Common myeloid progenitor, CD34-positive (primary cell): ENCODE results near the gene GET4.

Experiments used
- CTCF ChIA-PET: fragments of 350-600 bp; sonication (Branson Sonifier 250); formaldehyde crosslinking; loops from one replicate; lab custom pipeline; 2021; ENCODE audit warnings: antibody characterized with exemption; lab: Charles Lee
- POLR2A ChIA-PET: fragments of 350-600 bp; sonication (Branson Sonifier 250); formaldehyde crosslinking; loops from one replicate; lab custom pipeline; 2021; ENCODE audit warnings: antibody characterized with exemption; lab: Charles Lee
- DNase-seq, 3 donors: peaks; one replicate each; pipeline versions ENCODE4 v3.0.0 to v3.0.0-alpha.2; 2013
- H3K27ac ChIP-seq, 2 experiments: 1 replicate in 1 of 2; 2 replicates in 1 of 2; pipeline ENCODE4 v1.7.0; 2013; ENCODE audit warnings: inconsistent platforms in 2 of 2, low read length in 2 of 2, mild to moderate bottlenecking in 2 of 2, low read depth in 1 of 2, moderate library complexity in 1 of 2; ENCODE audit not compliant: severe bottlenecking in 2 of 2, insufficient read depth in 1 of 2, poor library complexity in 1 of 2
- H3K27me3 ChIP-seq, 5 experiments: replicated peaks in 2 of 5; 1 replicate in 3 of 5; 2 replicates in 2 of 5; pipeline versions ENCODE4 v1.6.1 to v1.7.0; 2013; ENCODE audit warnings: low read length in 4 of 5, mild to moderate bottlenecking in 2 of 5, moderate library complexity in 2 of 5, inconsistent platforms in 1 of 5; ENCODE audit not compliant: insufficient read depth in 5 of 5, control insufficient read depth in 4 of 5
- H3K36me3 ChIP-seq, 4 experiments: 1 replicate in 2 of 4; 2 replicates in 2 of 4; pipeline versions ENCODE4 v1.6.1 to v1.7.0; 2013; ENCODE audit warnings: low read length in 3 of 4, control low read depth in 1 of 4, mild to moderate bottlenecking in 1 of 4; ENCODE audit not compliant: control insufficient read depth in 4 of 4, insufficient read depth in 4 of 4
- H3K4me1 ChIP-seq, 4 experiments: 1 replicate in 3 of 4; 2 replicates in 1 of 4; pipeline versions ENCODE4 v1.6.1 to v1.7.1; 2013; ENCODE audit warnings: low read length in 3 of 4, mild to moderate bottlenecking in 3 of 4, control low read depth in 1 of 4, inconsistent platforms in 1 of 4, moderate library complexity in 1 of 4; ENCODE audit not compliant: control insufficient read depth in 4 of 4, insufficient read depth in 4 of 4; ENCODE audit errors: control extremely low read depth in 1 of 4
- H3K4me3 ChIP-seq, 7 experiments: 1 replicate in 4 of 7; 2 replicates in 3 of 7; pipeline versions ENCODE4 v1.5.1 to v1.7.0; 2013; ENCODE audit warnings: mild to moderate bottlenecking in 7 of 7, low read length in 6 of 7, moderate library complexity in 6 of 7, inconsistent platforms in 2 of 7, low read depth in 2 of 7, control low read depth in 1 of 7; ENCODE audit not compliant: insufficient read depth in 4 of 7, control insufficient read depth in 1 of 7; ENCODE audit errors: extremely low read depth in 1 of 7
- H3K9me3 ChIP-seq, 5 experiments: 1 replicate in 4 of 5; 2 replicates in 1 of 5; pipeline versions ENCODE4 v1.6.1 to v1.7.1; 2013; ENCODE audit warnings: low read length in 4 of 5, mild to moderate bottlenecking in 2 of 5, inconsistent platforms in 1 of 5, low read depth in 1 of 5, moderate library complexity in 1 of 5; ENCODE audit not compliant: control insufficient read depth in 4 of 5, insufficient read depth in 2 of 5; ENCODE audit errors: control extremely low read depth in 1 of 5
- WGBS: methylation state at CpG from one replicate; pipeline ENCODE4 v1.1.5; 2013; ENCODE audit not compliant: insufficient coverage; 5-methylcytosine and 5-hydroxymethylcytosine counted together

The GET4 gene

DNA sequence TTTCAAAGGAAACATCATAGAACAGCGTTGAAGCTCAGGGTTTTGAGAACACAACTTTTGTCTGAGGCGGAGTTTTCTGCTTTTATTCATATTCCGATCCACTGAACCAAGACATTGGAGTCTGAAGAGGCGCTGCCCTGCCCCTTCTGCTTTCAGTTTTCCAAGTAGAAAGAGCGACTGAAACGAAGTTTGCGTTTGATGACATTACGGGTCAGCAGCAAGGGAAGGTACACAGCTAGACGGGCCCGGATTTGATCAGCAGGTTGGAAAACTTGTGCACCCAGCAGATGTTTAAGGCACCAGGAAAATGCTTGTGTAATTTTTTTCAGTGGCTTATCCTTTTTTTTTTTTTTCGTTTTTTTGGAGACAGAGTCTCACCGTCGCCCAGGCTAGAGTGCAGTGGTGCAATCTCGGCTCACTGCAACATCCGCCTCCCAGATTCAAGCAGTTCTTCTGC, 43.4 kb upstream of the GET4 start:
- H3K9me3 ChIP-seq = no peaks in the 10 kb centered on the region
- H3K27me3 ChIP-seq = no peaks in the 10 kb centered on the region
- WGBS = 96% methylated on average over 14 of the region's 15 CpGs
- DNase-seq = no peak
- ChIA-PET POLR2A (interaction anchor here (0.6 kb wide), 1 partner anchor 142 kb away, joined by 3 read pairs; no protein-coding TSS in a partner anchor), CTCF (interaction anchor here (0.8 to 2.6 kb wide), 4 partner anchors 10 to 45 kb away, joined by 3 to 7 read pairs (median 4); no protein-coding TSS in a partner anchor)
- H3K4me3 ChIP-seq = peak overlapping the region in 1 of 7 experiments; percentile 72
- H3K27ac ChIP-seq = no peak overlapping the region
- peaks cover 5 to 39% (median 26%) of the 10 kb centered on the region in 4 experiments for H3K4me1 ChIP-seq
- H3K36me3 ChIP-seq = peaks cover 0 to 3% (median 0%) of the 10 kb centered on the region in 4 experiments

DNA sequence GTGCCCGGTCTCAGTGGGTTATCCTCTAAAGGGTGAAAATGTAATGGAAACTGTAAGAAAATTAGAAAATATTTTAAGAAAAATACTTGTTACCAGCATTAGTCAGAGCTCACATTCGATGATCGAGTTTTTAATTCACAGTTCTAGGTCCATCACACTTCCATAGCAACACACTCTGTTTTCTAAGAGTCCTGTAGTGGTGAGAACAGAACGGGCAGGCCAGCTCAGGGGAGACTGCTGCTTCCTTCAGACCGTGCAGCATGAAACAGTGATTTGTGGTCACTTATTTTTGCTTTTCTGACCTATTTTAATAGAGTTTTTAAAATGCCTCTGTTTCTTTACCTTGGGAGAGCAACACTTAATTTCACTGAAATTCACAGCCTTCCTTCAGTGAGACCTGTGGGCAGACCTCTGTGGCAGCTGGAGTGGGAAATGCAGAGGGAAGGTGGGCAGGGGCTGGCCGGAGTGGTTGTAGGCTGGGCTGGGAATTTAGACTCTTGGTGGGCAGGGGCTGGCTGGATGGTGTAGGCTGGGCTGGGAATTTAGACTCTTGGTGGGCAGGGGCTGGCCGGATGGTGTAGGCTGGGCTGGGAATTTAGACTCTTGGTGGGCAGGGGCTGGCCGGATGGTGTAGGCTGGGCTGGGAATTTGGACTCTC, 42.6 kb upstream of the GET4 start:
- H3K4me3 ChIP-seq = no peak overlapping the region
- CTCF ChIA-PET = interaction anchor here (0.5 to 2.6 kb wide), 5 partner anchors 9 to 114 kb away, joined by 3 to 7 read pairs (median 3); no protein-coding TSS in a partner anchor
- H3K9me3 ChIP-seq = no peaks in the 10 kb centered on the region
- H3K4me1 ChIP-seq = peaks cover 5 to 39% (median 26%) of the 10 kb centered on the region in 4 experiments
- no peak for DNase-seq
- H3K27me3 ChIP-seq = no peaks in the 10 kb centered on the region
- WGBS = 93% methylated on average over 5 of the region's 8 CpGs
- peaks cover 0 to 3% (median 1%) of the 10 kb centered on the region in 4 experiments for H3K36me3 ChIP-seq
- no peak overlapping the region for H3K27ac ChIP-seq
- POLR2A ChIA-PET = interaction anchor here (0.6 kb wide), 1 partner anchor 141 kb away, joined by 3 read pairs; no protein-coding TSS in a partner anchor

DNA sequence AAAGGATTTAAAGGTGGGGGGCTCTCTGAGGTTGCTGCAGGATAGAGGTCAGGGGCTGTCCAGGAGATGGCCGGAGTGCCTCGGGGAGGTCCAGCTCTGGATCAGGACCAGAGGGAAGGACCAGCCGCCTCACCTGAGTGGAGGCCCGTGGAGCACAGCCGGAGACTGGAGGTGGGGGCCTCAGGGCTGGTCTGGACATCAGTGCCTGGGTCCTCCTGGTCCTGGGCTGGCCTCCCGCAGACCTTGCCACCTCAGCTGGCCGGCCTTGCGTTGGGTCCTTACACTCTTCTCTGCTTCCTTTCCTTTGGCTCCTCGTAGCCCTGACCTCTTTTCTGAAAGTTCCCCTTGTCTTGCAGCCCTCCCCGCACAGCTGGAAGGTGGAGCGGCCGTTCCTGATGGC, 42.1 kb upstream of the GET4 start:
- DNase-seq = no peak
- no peaks in the 10 kb centered on the region for H3K27me3 ChIP-seq
- H3K4me1 ChIP-seq = peaks cover 5 to 39% (median 26%) of the 10 kb centered on the region in 4 experiments
- ChIA-PET POLR2A (no interaction called here), CTCF (interaction anchor here (0.5 to 2.6 kb wide), 2 partner anchors 28 to 46 kb away, joined by 3 to 7 read pairs; no protein-coding TSS in a partner anchor)
- H3K4me3 ChIP-seq = no peak overlapping the region
- H3K36me3 ChIP-seq = peaks cover 0 to 8% (median 6%) of the 10 kb centered on the region in 4 experiments
- WGBS = 95% methylated on average over 12 of the region's 12 CpGs
- no peaks in the 10 kb centered on the region for H3K9me3 ChIP-seq
- no peak overlapping the region for H3K27ac ChIP-seq

DNA sequence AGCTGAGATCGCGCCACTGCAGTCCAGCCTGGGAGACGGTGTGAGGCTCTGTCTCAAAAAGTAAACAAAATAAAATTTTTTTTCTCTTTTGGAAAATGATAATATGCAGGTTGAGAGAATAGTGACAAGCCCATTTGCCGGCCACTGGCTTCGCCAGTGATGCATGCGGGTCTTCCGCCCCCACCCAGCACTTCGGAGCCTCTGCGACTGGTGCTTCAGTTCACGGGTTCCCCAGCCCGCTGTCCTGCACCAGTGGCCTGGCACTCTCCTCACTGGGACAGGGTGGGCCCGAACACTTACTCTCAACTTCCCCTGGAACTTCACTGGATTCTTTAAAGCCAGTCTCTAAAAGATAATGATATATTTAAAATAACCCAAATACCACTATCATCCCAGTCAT, 41.3 kb upstream of the GET4 start:
- Histone ChIP-seq H3K4me1 (peaks cover 5 to 38% (median 26%) of the 10 kb centered on the region in 4 experiments), H3K4me3 (no peak overlapping the region), H3K27ac (no peak overlapping the region), H3K27me3 (no peaks in the 10 kb centered on the region), H3K36me3 (peaks cover 3 to 14% (median 8%) of the 10 kb centered on the region in 4 experiments), H3K9me3 (no peaks in the 10 kb centered on the region)
- WGBS = 100% methylated on average over 2 of the region's 12 CpGs
- no peak for DNase-seq
- ChIA-PET CTCF (interaction anchor here (2.6 kb wide), 1 partner anchor 47 kb away, joined by 7 read pairs; no protein-coding TSS in a partner anchor), POLR2A (no interaction called here)

DNA sequence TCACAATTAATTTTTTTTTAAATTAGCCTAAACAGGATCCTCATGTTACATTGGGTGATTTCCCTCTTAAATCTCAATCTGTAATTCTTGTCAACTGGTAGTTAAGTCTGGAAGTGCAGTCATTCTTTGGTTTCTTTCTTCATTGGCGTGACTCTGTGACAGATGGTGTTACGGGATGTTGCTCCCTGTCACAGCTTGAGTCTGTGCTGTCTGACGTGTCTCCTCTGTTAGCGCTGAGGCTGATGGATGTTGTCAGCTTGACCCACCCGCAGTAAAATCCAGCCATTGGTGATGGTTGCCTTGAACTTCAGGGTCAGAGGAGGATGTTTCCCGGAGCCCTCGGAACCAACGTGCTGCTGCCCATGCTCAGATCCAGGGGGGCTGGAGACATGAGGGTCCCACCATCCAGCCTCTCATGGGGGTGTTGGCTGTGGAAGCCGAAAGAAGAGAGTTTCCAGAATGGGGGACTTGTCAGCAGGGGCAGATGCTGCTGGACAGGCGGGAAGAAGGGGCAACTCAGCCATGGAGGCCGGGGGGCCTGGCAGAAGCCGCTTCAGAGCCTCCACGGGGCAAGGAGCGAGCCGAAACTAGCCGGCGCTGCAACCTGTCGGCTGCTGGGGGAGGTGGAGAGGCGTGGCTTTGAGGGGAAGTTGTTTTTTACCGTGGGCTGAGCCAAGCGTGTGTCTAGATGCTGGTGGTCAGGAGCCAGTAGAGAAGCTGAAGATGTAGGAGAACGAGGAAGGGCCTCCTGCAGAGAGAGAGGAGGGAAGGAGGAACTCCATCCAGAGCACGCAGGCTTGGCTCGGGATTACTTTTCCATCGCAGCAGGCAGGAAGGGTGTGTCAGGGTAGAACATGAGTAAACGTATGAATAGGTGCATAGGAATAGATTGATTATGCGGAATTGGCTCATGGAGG, 40.6 kb upstream of the GET4 start:
- CTCF ChIA-PET = interaction anchor here (0.9 to 1.7 kb wide), 6 partner anchors 9 to 40 kb away, joined by 3 to 5 read pairs (median 4); partner anchors contain the start of gene GET4
- DNase-seq = no peak
- H3K36me3 ChIP-seq = peaks cover 4 to 18% (median 11%) of the 10 kb centered on the region in 4 experiments
- H3K27ac ChIP-seq = no peak overlapping the region
- WGBS = 74% methylated on average over 20 of the region's 27 CpGs
- H3K4me1 ChIP-seq = peaks cover 5 to 31% (median 25%) of the 10 kb centered on the region in 4 experiments
- no peaks in the 10 kb centered on the region for H3K9me3 ChIP-seq
- POLR2A ChIA-PET = no interaction called here
- no peaks in the 10 kb centered on the region for H3K27me3 ChIP-seq
- H3K4me3 ChIP-seq = peak overlapping the region in 1 of 7 experiments; percentile 36

DNA sequence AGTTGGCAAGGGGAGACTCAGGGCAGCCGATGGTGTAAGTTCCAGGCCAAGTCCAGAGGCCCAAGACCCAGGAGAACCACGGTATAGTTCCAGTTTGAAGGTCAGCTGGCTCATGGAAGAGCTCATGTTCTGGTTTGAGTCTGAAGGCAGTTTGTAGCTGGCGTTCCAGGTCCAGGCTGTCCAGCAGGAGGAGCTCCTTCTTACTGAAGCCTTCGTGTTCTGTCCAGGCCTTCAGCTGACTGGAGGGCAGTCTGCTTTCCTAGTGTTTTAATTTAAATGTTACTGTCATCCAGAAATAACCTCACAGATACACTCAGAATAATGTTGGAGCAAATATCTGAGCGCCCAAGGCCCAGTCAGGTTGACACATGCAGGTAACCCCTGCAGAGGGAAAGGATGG, 39.9 kb upstream of the GET4 start:
- DNase-seq = no peak
- Histone ChIP-seq H3K27ac (no peak overlapping the region), H3K9me3 (no peaks in the 10 kb centered on the region), H3K4me3 (peak overlapping the region in 1 of 7 experiments; percentile 24), H3K4me1 (peaks cover 5 to 25% (median 21%) of the 10 kb centered on the region in 4 experiments), H3K27me3 (no peaks in the 10 kb centered on the region), H3K36me3 (peaks cover 4 to 18% (median 11%) of the 10 kb centered on the region in 4 experiments)
- POLR2A ChIA-PET = no interaction called here
- WGBS = 93% methylated on average over 3 of the region's 5 CpGs
- CTCF ChIA-PET = interaction anchor here (0.9 to 1.7 kb wide), 6 partner anchors 8 to 39 kb away, joined by 3 to 5 read pairs (median 4); partner anchors contain the start of gene GET4
